ENCODE data around the gene GDPD3. TPM values are rescaled to one million over a fixed set of nuclear protein-coding genes. Genes with fewer than 3 reads are reported as not detected.

The GDPD3 gene
- total RNA-seq (1 to 10 TPM; 2.6 to 7.5 (median 4.6) TPM), polyA plus RNA-seq (1 to 10 TPM; 3.7 to 4.4 TPM)
- long read RNA-seq, donor 1, partial matches to known transcripts, result 2 of 9 reads
- long read RNA-seq, donor 1, other reads (novel, unspliced or antisense), result 6 of 9 reads
- long read RNA-seq, donor 2, partial matches to known transcripts, result 0 of 2 reads
- long read RNA-seq, donor 2, other reads (novel, unspliced or antisense), result 0 of 2 reads
- long read RNA-seq, donor 3, partial matches to known transcripts, result 0 of 2 reads
- long read RNA-seq, donor 3, other reads (novel, unspliced or antisense), result 2 of 2 reads

GRCh38 chr16:30113031-30113710 lies at the start of gene GDPD3:
GDPD3 (minus strand) TSS chr16:30113537; CDS start chr16:30113478, 59 bp downstream.
- TF ChIP-seq POLR2A (IDR thresholded peaks at IDR 0.05) (no peak), EP300 (IDR thresholded peaks at IDR 0.05) (no peak), CTCF (IDR thresholded peaks at IDR 0.05) (no peak)
- intact Hi-C loops (cut with DNase I), result no loop called here
- no peaks in the 10 kb centered on the region for H3K4me1 ChIP-seq (ENCODE audit: insufficient read depth)
- H3K9me3 ChIP-seq, result no peaks in the 10 kb centered on the region
- WGBS, 3 donors, result 68 to 77% (median 69%) methylated on average over 20 of the region's 20 CpGs
- H3K27ac ChIP-seq, result no peak within 1 kb of the TSS
- peak in 2 of 5 donors; percentile 40 to 54 for DNase-seq
- H3K36me3 ChIP-seq, result no peaks in the 10 kb centered on the region
- H3K4me3 ChIP-seq, result no peak within 1 kb of the TSS
- H3K27me3 ChIP-seq, result no peaks in the 10 kb centered on the region

- no peaks in the 10 kb centered on the region for H3K9me3 ChIP-seq
- no peak for TF ChIP-seq EP300 (IDR thresholded peaks at IDR 0.05)
- no peak for TF ChIP-seq POLR2A (IDR thresholded peaks at IDR 0.05)
- TF ChIP-seq CTCF (IDR thresholded peaks at IDR 0.05), result no peak
- no peak overlapping the region for H3K27ac ChIP-seq
- H3K4me3 ChIP-seq, result no peak overlapping the region
- no peaks in the 10 kb centered on the region for H3K36me3 ChIP-seq
- intact Hi-C loops (cut with DNase I), result no loop called here
- no peaks in the 10 kb centered on the region for H3K4me1 ChIP-seq (ENCODE audit: insufficient read depth)
- WGBS, 3 donors, result 56 to 71% (median 64%) methylated on average over 1 of the region's 1 CpG
- no peaks in the 10 kb centered on the region for H3K27me3 ChIP-seq
- DNase-seq, result no peak
Measured at GRCh38 chr16:30157214-30157613, 43.9 kb upstream of the GDPD3 start.

GRCh38 chr16:30155188-30155587 lies 41.9 kb upstream of the GDPD3 start:
- no peak for DNase-seq
- H3K27ac ChIP-seq, result no peak overlapping the region
- H3K4me1 ChIP-seq (ENCODE audit: insufficient read depth), result no peaks in the 10 kb centered on the region
- WGBS, 3 donors, result 93 to 94% (median 93%) methylated on average over 5 of the region's 5 CpGs
- no peaks in the 10 kb centered on the region for H3K9me3 ChIP-seq
- no peak overlapping the region for H3K4me3 ChIP-seq
- H3K36me3 ChIP-seq, result no peaks in the 10 kb centered on the region
- TF ChIP-seq EP300 (IDR thresholded peaks at IDR 0.05), result no peak
- no peak for TF ChIP-seq POLR2A (IDR thresholded peaks at IDR 0.05)
- no peak for TF ChIP-seq CTCF (IDR thresholded peaks at IDR 0.05)
- H3K27me3 ChIP-seq, result no peaks in the 10 kb centered on the region
- intact Hi-C loops (cut with DNase I), result no loop called here

GRCh38 chr16:30152517-30152916 lies 39.2 kb upstream of the GDPD3 start:
- Histone ChIP-seq H3K4me3 (no peak overlapping the region), H3K9me3 (no peaks in the 10 kb centered on the region), H3K27me3 (no peaks in the 10 kb centered on the region), H3K4me1 (ENCODE audit: insufficient read depth) (no peaks in the 10 kb centered on the region), H3K27ac (no peak overlapping the region), H3K36me3 (no peaks in the 10 kb centered on the region)
- intact Hi-C loops (cut with DNase I), result no loop called here
- TF ChIP-seq EP300 (IDR thresholded peaks at IDR 0.05) (no peak), CTCF (IDR thresholded peaks at IDR 0.05) (no peak)
- WGBS, 3 donors, result 91 to 97% (median 94%) methylated on average over 9 of the region's 9 CpGs
- no peak for DNase-seq

Measured in ovary (tissue), 10 donors.